Germinal center (tissue), 1 donor: Measurements from ENCODE around the gene SH3BP4.
A peak's percentile ranks its signal among the peaks of the same experiment; 100 is the strongest.

Experiments
- DNase-seq: peaks from one replicate; pipeline ENCODE4 v3.0.0; 2012; ENCODE audit warnings: mixed read lengths, low spot score

The SH3BP4 gene

DNA sequence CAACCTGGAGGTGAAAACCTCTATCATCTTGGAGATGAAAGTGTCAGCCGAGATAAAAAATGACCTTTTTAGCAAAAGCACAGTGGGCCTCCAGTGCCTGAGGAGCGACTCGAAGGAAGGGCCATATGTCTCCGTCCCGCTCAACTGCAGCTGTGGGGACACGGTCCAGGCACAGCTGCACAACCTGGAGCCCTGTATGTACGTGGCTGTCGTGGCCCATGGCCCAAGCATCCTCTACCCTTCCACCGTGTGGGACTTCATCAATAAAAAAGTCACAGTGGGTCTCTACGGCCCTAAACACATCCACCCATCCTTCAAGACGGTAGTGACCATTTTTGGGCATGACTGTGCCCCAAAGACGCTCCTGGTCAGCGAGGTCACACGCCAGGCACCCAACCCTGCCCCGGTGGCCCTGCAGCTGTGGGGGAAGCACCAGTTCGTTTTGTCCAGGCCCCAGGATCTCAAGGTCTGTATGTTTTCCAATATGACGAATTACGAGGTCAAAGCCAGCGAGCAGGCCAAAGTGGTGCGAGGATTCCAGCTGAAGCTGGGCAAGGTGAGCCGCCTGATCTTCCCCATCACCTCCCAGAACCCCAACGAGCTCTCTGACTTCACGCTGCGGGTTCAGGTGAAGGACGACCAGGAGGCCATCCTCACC lies 90.2 kb downstream of the SH3BP4 start:
- no peak for DNase-seq

DNA sequence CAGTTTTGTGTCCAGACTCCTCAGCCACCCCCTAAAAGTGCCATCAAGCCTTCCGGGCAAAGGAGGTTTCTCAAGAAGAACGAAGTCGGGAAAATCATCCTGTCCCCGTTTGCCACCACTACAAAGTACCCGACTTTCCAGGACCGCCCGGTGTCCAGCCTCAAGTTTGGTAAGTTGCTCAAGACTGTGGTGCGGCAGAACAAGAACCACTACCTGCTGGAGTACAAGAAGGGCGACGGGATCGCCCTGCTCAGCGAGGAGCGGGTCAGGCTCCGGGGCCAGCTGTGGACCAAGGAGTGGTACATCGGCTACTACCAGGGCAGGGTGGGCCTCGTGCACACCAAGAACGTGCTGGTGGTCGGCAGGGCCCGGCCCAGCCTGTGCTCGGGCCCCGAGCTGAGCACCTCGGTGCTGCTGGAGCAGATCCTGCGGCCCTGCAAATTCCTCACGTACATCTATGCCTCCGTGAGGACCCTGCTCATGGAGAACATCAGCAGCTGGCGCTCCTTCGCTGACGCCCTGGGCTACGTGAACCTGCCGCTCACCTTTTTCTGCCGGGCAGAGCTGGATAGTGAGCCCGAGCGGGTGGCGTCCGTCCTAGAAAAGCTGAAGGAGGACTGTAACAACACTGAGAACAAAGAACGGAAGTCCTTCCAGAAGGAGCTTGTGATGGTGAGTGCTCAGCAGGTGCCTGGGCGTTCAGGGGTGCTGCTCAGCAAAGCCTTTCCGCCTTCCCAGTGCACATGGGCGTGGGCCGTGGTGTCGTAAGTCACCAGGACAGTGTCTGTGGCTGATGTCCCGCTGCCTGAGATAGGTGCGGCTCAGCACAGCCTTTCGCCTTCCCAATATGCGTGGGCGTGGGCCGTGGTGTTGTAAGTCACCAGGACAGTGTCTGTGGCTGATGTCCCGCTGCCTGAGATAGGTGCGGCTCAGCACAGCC lies 91.0 kb downstream of the SH3BP4 start:
- no peak for DNase-seq

DNA sequence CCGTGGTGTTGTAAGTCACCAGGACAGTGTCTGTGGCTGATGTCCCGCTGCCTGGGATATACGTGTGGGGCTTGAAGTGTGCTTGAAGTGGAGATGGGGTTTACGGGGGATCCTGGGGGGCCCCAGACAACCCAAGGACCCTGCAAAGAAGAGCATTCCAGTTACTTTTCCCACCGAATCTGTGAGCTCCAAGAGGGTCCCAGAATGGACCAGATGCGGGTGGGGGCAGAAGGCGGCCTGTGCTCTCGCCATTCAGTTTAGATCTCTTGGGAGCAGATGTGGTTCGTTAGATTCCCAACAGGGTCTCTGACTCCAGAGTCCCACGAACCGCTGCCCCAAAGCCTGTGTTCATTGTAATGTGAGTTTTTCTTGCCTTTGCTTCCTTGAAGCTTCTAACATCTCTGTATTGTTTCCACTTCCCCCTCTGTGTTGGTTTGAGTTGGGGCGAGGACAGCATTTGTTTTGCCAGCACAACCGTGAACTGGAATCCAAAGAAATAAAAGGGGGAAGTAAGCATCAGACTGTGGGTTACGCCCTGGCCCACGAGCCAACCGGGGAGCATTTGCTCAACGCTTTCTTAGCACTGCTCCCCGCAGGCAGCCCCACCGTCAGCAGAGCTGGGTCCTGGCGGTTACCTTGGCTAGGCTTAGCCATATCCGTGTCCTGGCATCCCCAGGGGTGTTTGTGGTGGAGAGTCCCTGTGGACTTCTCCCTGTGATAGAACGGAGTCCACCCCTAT lies 92.1 kb downstream of the SH3BP4 start:
- peak; percentile 12 for DNase-seq

DNA sequence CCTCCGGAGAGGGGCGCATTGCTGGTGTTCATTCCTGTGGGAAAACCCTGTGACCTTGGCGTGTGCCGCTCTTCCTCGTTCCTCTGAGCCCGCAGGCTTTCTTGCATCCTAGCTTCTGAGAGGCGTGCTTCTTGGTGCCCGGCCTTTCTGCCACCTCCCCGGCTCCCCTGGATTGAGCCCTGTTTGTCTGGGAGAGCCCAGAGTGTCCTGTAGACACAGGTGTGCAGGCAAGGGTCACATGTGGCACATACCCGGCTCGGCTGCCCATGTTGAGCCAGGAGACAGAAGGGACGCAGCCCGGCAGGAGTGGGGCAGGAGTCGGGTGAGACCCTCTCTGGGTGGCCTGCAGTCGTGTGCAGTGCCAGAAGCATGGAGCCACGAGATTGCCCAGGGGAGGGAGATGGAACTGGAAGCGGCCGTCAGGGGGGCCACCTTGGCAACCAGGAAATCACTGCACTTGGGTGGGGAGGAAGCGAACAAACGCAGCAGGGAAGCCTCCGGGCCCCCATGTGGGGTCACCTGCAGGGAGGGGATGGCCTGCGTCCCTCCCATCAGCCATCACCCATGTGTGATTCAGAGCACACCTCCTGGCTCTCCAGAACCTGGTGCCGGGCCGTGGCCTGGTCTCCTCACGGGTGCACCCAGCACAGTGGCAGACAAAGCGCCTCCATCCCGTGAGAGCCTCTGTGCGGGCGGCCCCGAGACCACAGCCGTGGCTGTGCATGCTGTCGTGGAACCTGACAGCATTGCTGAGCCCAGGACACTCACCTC lies 92.9 kb downstream of the SH3BP4 start:
- no peak for DNase-seq

DNA sequence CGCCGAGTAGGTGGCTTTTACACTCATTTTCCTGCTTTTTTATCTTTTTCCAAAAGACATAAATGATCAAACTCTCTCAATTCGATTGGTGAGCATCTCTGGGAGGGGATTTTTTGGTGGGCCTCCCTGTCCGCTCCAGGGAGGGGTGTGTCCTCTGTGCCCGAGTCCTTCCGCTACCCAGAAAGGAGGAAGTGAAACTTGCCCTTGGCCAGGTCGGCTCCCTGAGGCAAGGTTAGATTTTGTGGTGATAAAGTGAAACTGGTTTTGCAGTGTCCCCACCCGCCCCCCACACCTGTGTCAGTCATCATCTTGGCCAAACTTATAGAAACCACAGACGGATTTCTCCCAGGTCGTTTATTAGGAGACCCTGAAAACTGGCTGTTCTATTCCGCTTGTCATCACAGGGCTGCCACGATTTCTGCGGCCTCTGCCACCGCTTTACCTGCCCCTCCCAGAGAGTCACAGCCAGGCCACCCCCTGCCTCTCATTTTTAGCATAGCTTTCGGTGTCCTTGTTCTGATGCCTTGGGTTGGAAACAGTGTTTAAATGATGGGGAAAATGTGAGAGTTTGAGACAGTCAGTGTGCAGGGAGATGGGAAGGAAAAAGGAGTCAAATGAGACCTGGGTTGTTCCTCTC lies 93.6 kb downstream of the SH3BP4 start:
- peak; percentile 48 for DNase-seq

DNA sequence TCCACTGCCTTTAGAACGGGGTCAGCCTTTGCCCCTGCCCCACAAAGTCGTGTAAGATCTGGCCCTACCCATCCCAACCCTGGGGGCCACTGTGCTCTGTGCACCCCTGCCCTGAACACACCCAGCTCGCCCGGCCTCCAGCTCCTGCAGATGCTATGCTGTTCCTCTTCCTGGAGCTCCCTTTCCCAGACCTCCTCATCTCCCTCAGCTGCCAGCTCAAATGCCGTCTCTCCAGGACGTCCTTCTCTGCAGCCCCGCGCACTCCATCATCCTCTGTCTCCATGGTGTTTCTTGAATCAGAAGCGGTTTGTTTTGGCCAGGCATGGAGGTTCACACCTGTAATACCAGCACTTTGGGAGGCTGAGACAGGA lies 94.1 kb downstream of the SH3BP4 start:
- no peak for DNase-seq

DNA sequence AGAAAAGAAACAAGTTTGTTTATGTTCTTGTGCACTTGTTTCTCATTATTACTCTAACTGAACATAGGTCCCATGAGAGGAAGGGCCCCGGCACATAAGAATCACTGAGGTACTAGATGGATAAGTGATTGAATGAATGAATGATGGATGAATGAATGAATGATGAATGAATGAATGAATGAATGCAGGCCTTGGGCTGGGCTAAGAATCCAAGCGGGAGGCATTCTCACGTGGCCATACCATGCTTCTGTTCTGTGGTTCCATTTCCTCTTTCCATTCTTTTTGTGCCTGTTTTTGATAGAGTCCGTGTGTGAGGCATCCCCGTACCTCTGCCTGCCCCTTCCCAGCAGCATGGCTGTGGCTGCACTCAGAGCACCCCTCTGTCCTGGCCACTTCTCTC lies 94.8 kb downstream of the SH3BP4 start:
- DNase-seq = no peak

DNA sequence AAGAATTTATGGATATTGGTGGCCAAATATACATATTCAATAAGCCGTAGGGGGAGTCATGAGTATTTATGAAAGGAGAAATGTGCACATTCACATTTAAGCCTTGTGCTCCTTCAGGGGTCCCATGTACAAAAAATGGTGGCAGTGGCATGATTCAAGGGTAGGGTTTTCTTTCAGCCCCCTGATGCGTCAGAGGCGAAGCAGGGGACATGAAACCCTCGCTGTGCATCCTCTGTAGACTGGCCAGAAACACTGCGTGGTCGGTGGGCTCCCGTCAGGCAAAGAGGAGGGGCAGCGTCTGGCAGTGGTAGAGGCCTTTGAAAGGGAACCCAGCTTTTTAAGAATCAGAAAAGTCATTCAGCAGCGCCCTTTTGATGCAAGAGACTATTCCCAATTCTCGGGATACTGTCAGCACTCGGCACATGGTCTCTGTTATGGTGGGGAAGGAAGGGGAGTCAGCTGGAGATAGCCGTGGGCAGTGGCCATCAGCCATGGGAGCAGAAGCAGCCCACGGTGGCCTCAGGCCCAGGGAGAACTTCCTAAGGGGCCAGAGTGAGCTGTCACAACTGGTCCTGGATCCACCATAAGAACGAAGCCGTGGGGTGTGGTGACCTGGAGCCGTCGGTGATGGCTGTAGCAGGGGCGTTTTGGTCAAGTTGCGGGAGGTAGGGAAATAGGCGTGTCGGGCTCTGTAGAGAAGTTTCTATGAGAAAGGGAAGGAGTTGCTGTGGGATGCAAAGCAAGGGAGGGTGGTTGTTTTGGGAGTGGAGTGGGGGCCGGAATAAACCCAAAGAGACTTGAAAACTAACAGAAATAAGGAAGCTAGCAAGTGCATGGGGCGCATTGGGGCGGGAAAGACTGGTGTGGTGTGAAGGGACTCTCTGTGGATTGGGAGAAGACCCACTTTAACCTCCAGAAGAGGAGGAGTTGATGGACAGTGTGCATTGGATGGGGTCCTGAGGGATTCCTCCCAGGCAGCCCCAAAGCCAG lies 95.6 kb downstream of the SH3BP4 start:
- DNase-seq = no peak

DNA sequence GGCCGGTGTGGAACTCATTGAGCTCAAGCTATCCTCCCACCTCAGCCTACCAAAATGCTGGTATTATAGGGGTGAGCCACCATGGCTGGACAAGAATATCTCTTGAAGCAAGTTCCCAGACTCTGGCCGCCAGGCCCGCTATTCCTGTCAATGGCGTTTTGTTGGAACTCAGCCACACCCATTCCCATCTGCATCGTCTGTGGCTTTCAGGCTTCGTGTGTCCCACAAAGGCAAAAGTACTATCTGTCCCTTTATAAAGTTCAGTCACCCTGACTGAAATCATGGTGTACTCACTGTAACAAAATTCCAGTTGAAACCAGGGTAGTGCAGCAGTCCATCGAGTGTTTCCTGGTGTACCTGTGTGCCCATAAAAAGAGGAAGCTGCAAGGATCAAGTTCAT lies 96.7 kb downstream of the SH3BP4 start:
- DNase-seq = no peak

DNA sequence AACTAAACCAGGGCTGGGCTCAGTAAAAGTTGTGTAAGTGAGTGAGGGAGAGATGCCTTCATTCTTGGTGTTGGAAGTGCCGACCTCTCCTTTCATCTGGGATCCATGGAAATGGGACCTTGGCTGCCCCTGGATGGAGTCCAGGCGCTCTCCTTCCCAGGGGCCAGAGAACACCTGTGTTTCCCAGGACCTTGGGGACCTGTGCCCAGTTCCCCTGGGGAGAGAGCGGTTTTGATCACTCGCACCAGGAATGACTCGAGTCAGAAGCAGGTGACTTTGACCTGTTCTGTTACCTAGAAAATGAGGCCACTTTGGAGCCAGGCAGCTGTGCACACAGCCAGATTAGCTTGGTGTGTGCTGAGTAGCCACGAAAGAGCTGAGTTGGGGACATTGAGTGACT lies 97.3 kb downstream of the SH3BP4 start:
- no peak for DNase-seq

DNA sequence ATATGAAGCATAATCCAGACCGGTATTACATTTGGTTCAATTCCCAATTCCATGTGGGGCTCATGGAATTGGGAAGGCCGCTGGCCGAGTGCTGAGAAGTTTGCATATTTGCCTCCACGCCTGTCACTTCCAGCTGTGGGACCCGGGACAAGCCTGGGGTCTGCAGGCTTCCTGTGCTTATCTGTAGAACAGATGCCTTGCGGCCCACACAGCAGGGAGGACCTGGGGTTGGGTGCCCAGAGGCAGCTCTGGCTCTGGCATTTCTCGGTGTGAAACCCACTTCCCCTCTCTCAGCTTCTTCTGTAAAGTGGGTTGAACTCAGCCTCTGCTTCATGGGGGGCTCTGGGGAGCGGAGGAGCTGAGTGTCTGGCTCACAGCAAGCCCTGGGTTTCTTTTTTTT lies 97.9 kb downstream of the SH3BP4 start:
- no peak for DNase-seq

DNA sequence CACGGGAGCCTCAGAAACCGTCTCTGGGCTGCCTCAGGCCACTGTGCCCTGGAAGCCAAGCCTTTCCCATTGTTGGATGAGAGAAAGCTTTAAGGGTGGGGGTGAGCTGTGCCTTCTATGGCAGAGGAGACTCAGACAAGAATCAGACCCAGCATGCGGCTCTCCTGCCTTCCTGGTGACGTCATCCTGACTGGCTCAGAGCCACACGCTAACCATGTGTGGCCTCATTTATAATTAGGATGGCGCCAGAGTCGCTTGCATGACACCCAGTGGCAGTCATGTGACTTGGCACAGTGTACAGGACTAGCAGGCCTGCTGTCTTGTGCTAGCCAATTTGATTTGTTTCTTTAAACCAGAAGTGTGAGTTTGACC lies 99.1 kb downstream of the SH3BP4 start:
- DNase-seq = no peak

DNA sequence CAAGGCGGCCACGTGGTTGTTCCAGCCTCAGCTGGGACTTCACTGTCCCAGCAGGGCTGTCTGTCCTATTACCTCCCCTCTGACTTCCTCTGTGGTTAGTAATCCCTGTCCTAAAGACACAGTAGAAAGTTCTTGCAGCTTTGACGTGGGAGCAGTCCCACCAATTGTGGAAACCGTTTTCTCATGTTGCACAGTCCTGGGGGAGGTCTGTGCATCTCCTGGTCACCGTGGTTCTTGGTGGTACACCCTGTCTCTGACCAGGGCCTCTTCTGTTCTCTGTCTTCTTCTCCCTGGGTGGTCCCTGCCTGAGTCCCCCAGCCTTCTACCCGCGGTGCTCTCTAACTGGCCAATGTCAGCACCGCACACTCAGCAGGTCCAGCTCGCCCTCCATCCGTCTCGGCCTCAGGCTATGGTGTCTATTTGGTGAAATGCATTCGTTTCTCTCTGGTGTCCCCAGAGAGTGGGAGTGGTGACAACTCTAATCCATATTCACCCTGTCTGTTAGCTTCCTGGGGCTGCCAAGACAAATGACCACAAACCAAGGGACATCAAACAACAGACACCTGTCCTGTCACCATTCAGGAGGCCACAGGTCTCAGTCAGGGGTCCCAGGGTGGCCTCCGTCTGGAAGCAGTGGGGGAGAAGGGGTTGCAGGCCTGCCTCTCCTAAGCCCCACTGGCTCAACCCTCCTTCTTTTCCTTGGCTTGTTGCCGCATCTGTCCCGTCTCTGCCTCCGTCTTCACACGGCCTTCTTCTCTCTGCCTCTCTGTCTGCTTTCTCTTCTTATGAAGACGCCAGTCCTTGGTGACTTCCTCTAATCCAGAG lies 99.8 kb downstream of the SH3BP4 start:
- DNase-seq = no peak

DNA sequence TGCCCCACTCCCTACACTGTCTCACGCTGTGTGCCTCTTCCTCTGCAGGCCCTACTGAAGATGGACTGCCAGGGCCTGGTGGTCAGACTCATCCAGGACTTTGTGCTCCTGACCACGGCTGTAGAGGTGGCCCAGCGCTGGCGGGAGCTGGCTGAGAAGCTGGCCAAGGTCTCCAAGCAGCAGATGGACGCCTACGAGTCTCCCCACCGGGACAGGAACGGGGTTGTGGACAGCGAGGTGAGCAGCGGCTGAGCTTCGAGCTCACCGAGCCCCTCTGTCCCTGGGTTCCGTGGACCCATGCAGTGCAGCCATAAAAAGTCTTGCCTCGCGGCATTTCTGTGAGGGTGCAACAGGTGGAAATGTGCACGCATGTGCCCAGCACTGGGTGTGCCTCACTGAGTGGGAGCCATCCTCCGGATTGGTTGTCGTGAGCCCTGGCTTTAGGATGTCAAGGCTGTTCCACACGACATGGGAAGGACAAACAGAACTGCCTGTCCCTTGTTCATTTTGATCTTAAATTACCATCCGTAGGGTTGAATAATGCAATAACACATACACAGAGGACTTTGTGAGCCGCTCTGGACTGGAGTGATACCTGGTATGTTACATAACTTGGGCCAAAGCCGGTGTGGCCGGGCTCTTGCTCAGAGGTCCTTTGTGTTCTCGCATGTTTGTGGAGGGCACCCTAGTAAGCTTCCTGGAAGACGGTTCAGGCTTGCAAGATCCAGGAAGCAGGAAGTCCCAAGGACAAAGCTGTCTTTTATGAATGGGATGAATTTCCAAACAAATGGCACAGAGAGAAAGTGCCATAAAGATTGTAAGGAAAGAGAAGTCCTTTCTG lies 100.9 kb downstream of the SH3BP4 start:
- no peak for DNase-seq

DNA sequence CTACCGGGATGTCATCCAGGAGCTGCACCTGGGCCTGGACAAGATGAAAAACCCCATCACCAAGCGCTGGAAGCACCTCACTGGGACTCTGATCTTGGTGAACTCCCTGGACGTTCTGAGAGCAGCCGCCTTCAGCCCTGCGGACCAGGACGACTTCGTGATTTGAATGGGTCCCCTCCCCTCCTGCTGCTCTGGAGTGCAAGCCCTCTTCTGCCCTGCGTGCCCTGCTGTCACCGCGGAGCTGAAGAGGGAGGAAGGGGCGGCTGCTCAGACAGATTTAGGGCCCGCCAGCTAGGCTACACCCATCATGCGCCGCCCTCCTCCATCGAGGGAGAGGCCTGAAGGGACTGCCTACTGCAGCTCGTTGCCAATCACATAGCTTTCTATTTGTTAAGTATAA lies 101.8 kb downstream of the SH3BP4 start:
- no peak for DNase-seq

DNA sequence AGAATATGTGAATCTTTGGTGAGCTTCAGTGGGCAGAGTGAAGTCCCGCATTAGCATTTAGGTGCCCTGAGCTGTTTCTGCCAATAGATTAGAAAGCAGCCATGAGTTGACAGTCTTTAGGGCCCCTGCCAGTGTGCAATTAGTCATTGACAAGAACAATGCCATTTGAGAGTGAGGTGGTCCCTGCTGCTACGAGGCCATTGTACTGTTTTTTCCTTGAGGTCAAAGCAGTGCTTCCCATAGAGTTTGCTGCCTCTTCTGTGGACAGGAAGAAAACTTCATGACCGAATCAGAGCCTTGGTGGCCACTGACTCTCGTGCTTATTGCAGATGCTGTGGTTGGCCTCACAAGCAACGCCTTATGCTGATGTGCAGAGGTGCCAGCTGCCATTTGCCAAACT lies 102.7 kb downstream of the SH3BP4 start:
- no peak for DNase-seq

DNA sequence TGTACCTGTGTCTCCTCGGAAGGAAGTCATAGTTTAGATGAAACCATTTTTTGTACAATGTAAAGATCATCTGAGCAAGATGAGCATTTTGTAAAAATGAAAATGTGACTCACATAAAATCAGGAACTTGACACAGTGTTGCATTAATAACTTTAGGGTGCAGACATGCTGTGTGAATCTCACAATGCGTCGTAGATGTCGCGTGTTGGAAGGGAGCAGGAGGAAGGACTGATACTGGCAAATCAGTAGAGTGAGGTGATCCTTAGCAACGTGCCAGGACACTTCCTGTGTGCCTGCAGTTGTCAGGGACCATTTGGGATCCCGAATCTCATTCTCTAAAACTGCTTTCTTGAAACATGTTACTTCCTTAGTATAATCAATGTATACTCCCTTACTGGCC lies 103.1 kb downstream of the SH3BP4 start:
- DNase-seq = no peak

DNA sequence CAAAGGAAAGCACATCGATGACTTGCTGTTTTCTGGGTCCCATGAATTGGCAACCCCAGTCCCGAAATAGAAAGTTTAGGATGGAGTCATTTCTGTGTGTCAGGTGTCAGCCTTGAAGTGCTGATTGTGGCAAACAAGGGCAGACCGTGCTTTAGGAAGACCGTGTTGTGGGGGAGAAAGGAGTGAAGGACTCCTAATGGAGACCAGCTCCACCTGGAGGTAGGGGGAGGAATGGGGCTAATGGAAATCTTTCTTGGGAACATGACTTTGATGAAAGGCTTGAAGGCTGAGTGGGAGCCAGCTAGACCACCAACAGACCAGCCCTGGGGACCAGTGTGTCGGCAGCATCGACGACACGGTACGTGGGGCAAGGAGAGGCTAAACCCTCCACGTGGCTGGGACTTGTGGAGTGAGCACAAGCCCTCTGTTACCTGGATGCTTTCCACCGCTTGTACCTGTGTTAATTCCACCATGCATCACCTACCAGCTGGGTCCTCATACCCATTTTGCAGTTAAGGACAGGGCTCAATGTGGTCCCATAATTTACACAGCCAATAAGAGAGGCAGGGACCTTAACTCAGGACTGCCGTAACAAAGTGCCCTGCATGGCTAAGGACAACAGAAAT lies 104.2 kb downstream of the SH3BP4 start:
- DNase-seq = no peak
